H1 (cell line): ENCODE measurements around the gene C2orf72. TPM values are rescaled to one million over a fixed set of nuclear protein-coding genes. Genes with fewer than 3 reads are reported as not detected.
A peak's percentile ranks its signal among the peaks of the same experiment; 100 is the strongest.

Source experiments
- CTCF ChIA-PET: fragments of 300-600 bp; sonication (Branson Sonifier 250); formaldehyde crosslinking; loops from one replicate; lab custom pipeline; 2021; ENCODE audit not compliant: partially characterized antibody; lab: Charles Lee
- POLR2A ChIA-PET: fragments of 300-600 bp; sonication (Branson Sonifier 250); formaldehyde crosslinking; loops from one replicate; lab custom pipeline; 2021; ENCODE audit warnings: inconsistent platforms; ENCODE audit not compliant: partially characterized antibody; lab: Charles Lee
- DNase-seq, 2 experiments: peaks; one replicate each; pipeline versions ENCODE4 v3.0.0 to v3.0.0-alpha.2; 2010 to 2022; ENCODE audit warnings: low spot score in 2 of 2, low read depth in 1 of 2, mixed read lengths in 1 of 2
- FAIRE-seq: peaks from 2 replicates; lab custom pipeline; 2011; peaks lifted over from hg19 to GRCh38; lab: Jason Lieb, UNC
- H2AFZ ChIP-seq: 2 replicates; pipeline ENCODE4 v1.8.1; 2012; ENCODE audit warnings: low read length, inconsistent platforms
- H2AK5ac ChIP-seq: 2 replicates; pipeline ENCODE4 v1.6.1; 2013; ENCODE audit warnings: low read depth, low read length
- H2BK120ac ChIP-seq: replicated peaks from 2 replicates; pipeline ENCODE3; 2013; ENCODE audit warnings: low read depth, low read length, inconsistent platforms
- H2BK12ac ChIP-seq: 2 replicates; pipeline ENCODE4 v1.6.1; 2013; ENCODE audit warnings: low read depth, low read length
- H2BK15ac ChIP-seq: 2 replicates; pipeline ENCODE4 v1.6.1; 2013; ENCODE audit warnings: low read length
- H2BK20ac ChIP-seq: 2 replicates; pipeline ENCODE4 v1.6.1; 2013; ENCODE audit warnings: low read length
- H2BK5ac ChIP-seq: 2 replicates; pipeline ENCODE4 v1.6.1; 2013; ENCODE audit warnings: low read depth, low read length
- H3K14ac ChIP-seq: 2 replicates; pipeline ENCODE4 v1.6.1; 2013; ENCODE audit warnings: inconsistent platforms; ENCODE audit not compliant: insufficient read length
- H3K18ac ChIP-seq: 2 replicates; pipeline ENCODE4 v1.6.1; 2013; ENCODE audit warnings: low read length; ENCODE audit errors: extremely low read depth
- H3K23ac ChIP-seq: 2 replicates; pipeline ENCODE4 v1.6.1; 2013; ENCODE audit warnings: inconsistent platforms; ENCODE audit not compliant: insufficient read length
- H3K23me2 ChIP-seq: 2 replicates; pipeline ENCODE4 v1.6.1; 2013; ENCODE audit warnings: low read depth, low read length
- H3K27ac ChIP-seq: 2 replicates; pipeline ENCODE4 v1.6.1; 2011; ENCODE audit warnings: low read depth, low read length, inconsistent platforms
- H3K27me3 ChIP-seq, 4 experiments: replicated peaks in 1 of 4; 1 replicate in 1 of 4; 2 replicates in 3 of 4; pipeline versions ENCODE4 v1.6.1 to v1.8.1; 2011 to 2013; ENCODE audit warnings: low read length in 3 of 4, mild to moderate bottlenecking in 3 of 4, inconsistent platforms in 2 of 4, mixed read lengths in 2 of 4, moderate library complexity in 1 of 4; ENCODE audit not compliant: control insufficient read depth in 3 of 4, insufficient read depth in 3 of 4; ENCODE audit errors: extremely low read depth in 1 of 4
- H3K36me3 ChIP-seq, 4 experiments: 2 replicates each; pipeline versions ENCODE4 v1.6.1 to v1.8.1; 2011 to 2013; ENCODE audit warnings: mild to moderate bottlenecking in 4 of 4, low read length in 3 of 4, moderate library complexity in 2 of 4, control low read depth in 1 of 4, inconsistent platforms in 1 of 4; ENCODE audit not compliant: insufficient read depth in 4 of 4, control insufficient read depth in 2 of 4
- H3K4ac ChIP-seq: replicated peaks from 2 replicates; pipeline ENCODE3; 2013; ENCODE audit warnings: low read length, low read depth, mixed read lengths, inconsistent platforms; ENCODE audit not compliant: insufficient read length
- H3K4me1 ChIP-seq, 4 experiments: replicated peaks in 1 of 4; 1 replicate in 1 of 4; 2 replicates in 3 of 4; pipeline versions ENCODE4 v1.6.1 to v1.8.1; 2011 to 2013; ENCODE audit warnings: low read length in 3 of 4, inconsistent platforms in 2 of 4, mixed read lengths in 1 of 4; ENCODE audit not compliant: insufficient read depth in 4 of 4, control insufficient read depth in 3 of 4
- H3K4me2 ChIP-seq, 2 experiments: 2 replicates each; pipeline versions ENCODE4 v1.6.1 to v1.8.1; 2011 to 2013; ENCODE audit warnings: low read depth in 2 of 2, low read length in 2 of 2, control low read depth in 1 of 2, inconsistent platforms in 1 of 2, mild to moderate bottlenecking in 1 of 2; ENCODE audit not compliant: insufficient read depth in 1 of 2
- H3K4me3 ChIP-seq, 4 experiments: fragments of 200-600, 300-600 bp in 1 of 4; sonication (generic), shearing (Covaris generic), sonication (Bioruptor Twin) in 1 of 4; 2 replicates each; pipeline versions ENCODE4 v1.5.1 to v1.8.1; 2011 to 2016; ENCODE audit warnings: low read length in 4 of 4, low read depth in 3 of 4, control low read depth in 2 of 4, inconsistent platforms in 2 of 4, mild to moderate bottlenecking in 2 of 4, mixed read lengths in 1 of 4, moderate library complexity in 1 of 4; ENCODE audit not compliant: insufficient read depth in 2 of 4; ENCODE audit errors: extremely low read depth in 1 of 4
- H3K56ac ChIP-seq: replicated peaks from 2 replicates; pipeline ENCODE3; 2013; ENCODE audit warnings: low read depth, mild to moderate bottlenecking, mixed read lengths, low read length, inconsistent platforms; ENCODE audit not compliant: insufficient read length
- H3K79me1 ChIP-seq: 2 replicates; pipeline ENCODE4 v1.6.1; 2013; ENCODE audit warnings: low read depth, low read length, control low read depth
- H3K79me2 ChIP-seq, 2 experiments: 2 replicates each; pipeline versions ENCODE4 v1.6.1 to v1.8.1; 2012 to 2013; ENCODE audit warnings: low read length in 2 of 2, mild to moderate bottlenecking in 2 of 2, inconsistent platforms in 1 of 2; ENCODE audit not compliant: insufficient read depth in 2 of 2, control insufficient read depth in 1 of 2
- H3K9ac ChIP-seq, 4 experiments: replicated peaks in 1 of 4; 1 replicate in 1 of 4; 2 replicates in 3 of 4; pipeline versions ENCODE4 v1.6.1 to v1.8.1; 2011 to 2013; ENCODE audit warnings: low read depth in 3 of 4, low read length in 3 of 4, control low read depth in 2 of 4, mild to moderate bottlenecking in 2 of 4, moderate library complexity in 2 of 4, inconsistent platforms in 1 of 4; ENCODE audit errors: extremely low read depth in 1 of 4
- H3K9me3 ChIP-seq, 2 experiments: 2 replicates each; pipeline versions ENCODE4 v1.6.1 to v1.8.1; 2012 to 2013; ENCODE audit warnings: mild to moderate bottlenecking in 2 of 2, moderate library complexity in 2 of 2, control low read depth in 1 of 2, inconsistent platforms in 1 of 2, low read depth in 1 of 2, low read length in 1 of 2, mixed read lengths in 1 of 2; ENCODE audit not compliant: insufficient read depth in 2 of 2
- H4K20me1 ChIP-seq, 2 experiments: replicated peaks in 1 of 2; 2 replicates each; pipeline versions ENCODE3 to v1.8.1; 2011 to 2013; ENCODE audit warnings: inconsistent platforms in 2 of 2, low read length in 2 of 2, mild to moderate bottlenecking in 1 of 2; ENCODE audit not compliant: insufficient read depth in 2 of 2, control insufficient read depth in 1 of 2
- H4K5ac ChIP-seq: 2 replicates; pipeline ENCODE4 v1.6.1; 2013; ENCODE audit warnings: low read length, low read depth, mixed read lengths, inconsistent platforms; ENCODE audit not compliant: insufficient read length
- H4K8ac ChIP-seq: 2 replicates; pipeline ENCODE4 v1.8.0; 2013; ENCODE audit warnings: mild to moderate bottlenecking, moderate library complexity, low read length, inconsistent platforms; ENCODE audit not compliant: insufficient read depth; ENCODE audit errors: extremely low read depth
- H4K91ac ChIP-seq: replicated peaks from 2 replicates; pipeline ENCODE3; 2013; ENCODE audit warnings: low read length, mixed read lengths, inconsistent platforms; ENCODE audit not compliant: insufficient read length
- CBX5 ChIP-seq: fragments of 300-800, 300-1000 bp; sonication (generic); IDR thresholded peaks from 2 replicates; pipeline ENCODE4 v1.7.1; 2016; ENCODE audit warnings: antibody characterized with exemption, low read length, low read depth
- HDAC6 ChIP-seq: IDR thresholded peaks from one replicate; pipeline ENCODE4 v1.7.1; 2012; ENCODE audit warnings: low read depth, mild to moderate bottlenecking, inconsistent platforms, low read length, moderate library complexity
- SAP30 ChIP-seq: fragments of 300-600 bp; sonication (generic); IDR thresholded peaks from 2 replicates; pipeline ENCODE4 v1.7.1; 2012; ENCODE audit warnings: low read length, moderate library complexity, mild to moderate bottlenecking, inconsistent platforms; ENCODE audit not compliant: insufficient read depth, insufficient replicate concordance
- SIN3A ChIP-seq, 2 experiments: IDR thresholded peaks in 1 of 2; conservative IDR thresholded peaks in 1 of 2; 2 replicates each; pipeline ENCODE4 v1.6.1; 2011 to 2012; ENCODE audit warnings: low read length in 2 of 2, improper control_type of control experiment in 1 of 2, low read depth in 1 of 2, mild to moderate bottlenecking in 1 of 2
- WGBS, 2 experiments: shearing (Covaris generic) in 1 of 2; methylation state at CpG; one replicate each; pipeline versions ENCODE4 v1.1.6 to v1.1.7; 2013 to 2015; ENCODE audit warnings: low lambda C conversion rate in 2 of 2, mixed read lengths in 2 of 2, inconsistent platforms in 1 of 2, low coverage in 1 of 2, missing lambda C conversion rate in 1 of 2; ENCODE audit not compliant: insufficient replicate concordance in 2 of 2, insufficient coverage in 1 of 2, insufficient read length in 1 of 2; ENCODE audit errors: extremely low coverage in 1 of 2, missing lambda C conversion rate in 1 of 2; 5-methylcytosine and 5-hydroxymethylcytosine counted together
- polyA plus RNA-seq, 7 experiments: library from polyadenylated mRNA; depleted of rRNA in 3 of 7; stranded (reverse) in 5 of 7; unstranded in 2 of 7; fragments of >200 nt in 5 of 7; fragments of 200-250 nt in 2 of 7; gene quantifications; 1 replicate in 5 of 7; 2 replicates in 1 of 7; 4 replicates in 1 of 7; pipeline versions ENCODE4 v1.2.1 to v1.2.3, GENCODE V29; 2011 to 2013; ENCODE audit warnings: missing spikeins in 2 of 7, mixed read lengths in 2 of 7
- total RNA-seq: library from RNA; stranded (reverse); fragmentation: NEBNext Ultra II Directional; extraction: Animal tissue kit (Norgen Biotek cat#: 25700); gene quantifications from 2 replicates; pipeline ENCODE4 v1.2.1, GENCODE V29; 2021

C2orf72 gene
- total and polyA plus RNA-seq, 2 of the 8 experiments (the other 6 are each of a cell fraction or from before 2014, with no cell fraction given) = 1.1 to 1.7 TPM

DNA sequence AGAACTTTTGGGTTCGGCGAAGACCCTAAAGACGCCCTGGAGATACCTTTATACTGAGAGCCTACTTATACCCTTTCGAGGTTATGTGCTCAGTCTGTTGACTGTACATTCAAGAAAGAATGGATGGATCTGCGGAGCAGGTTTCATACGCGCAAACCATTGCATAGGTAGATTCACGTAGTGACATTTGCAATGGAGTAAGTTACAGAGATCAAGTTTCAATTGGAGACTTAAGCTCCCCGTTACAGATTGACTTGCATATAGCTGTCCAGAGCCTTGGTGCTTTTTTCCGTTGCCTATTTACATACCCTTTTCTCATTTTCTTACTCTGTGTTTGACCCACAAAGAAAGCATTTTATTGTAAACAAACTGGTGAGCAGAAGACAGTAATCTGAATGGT lies 20.3 kb downstream of the C2orf72 start:
- H3K4me1 ChIP-seq = peaks cover 0 to 8% (median 1%) of the 10 kb centered on the region in 4 experiments; a peak in 5 of 7 replicates
- ChIA-PET CTCF (interaction anchor here (0.8 to 1.4 kb wide), 15 partner anchors 8 to 405 kb away, joined by 3 to 6 read pairs (median 3); partner anchors contain the start of gene GPR55), POLR2A (interaction anchor here (1.1 kb wide), 1 partner anchor 355 kb away, joined by 4 read pairs; no protein-coding TSS in a partner anchor)
- H3K4me2 ChIP-seq = peak overlapping the region; percentile 83 to 91
- no peak overlapping the region for H2BK20ac ChIP-seq
- H3K18ac ChIP-seq = no peak overlapping the region
- no peak for TF ChIP-seq HDAC6
- TF ChIP-seq CBX5 = no peak
- TF ChIP-seq SIN3A (conservative IDR thresholded peaks at IDR 0.05 in 1 of 2, IDR thresholded peaks at IDR 0.05 in 1 of 2; ENCODE audit: low read depth in 1 of 2, low read length in 2 of 2) = 0 out of 4 replicates have a peak, but pooled peaks of 1 of the 2 experiments have one; percentile 14
- TF ChIP-seq SAP30 = peak; percentile 48
- 12% methylated on average over 10 of the region's 10 CpGs; no CpG with 5 or more reads in 1 of the 2 experiments for WGBS, 2 experiments
- H3K14ac ChIP-seq = no peak overlapping the region
- H3K36me3 ChIP-seq = peaks cover 5 to 12% (median 9%) of the 10 kb centered on the region in 4 experiments
- DNase-seq = no peak
- H3K23ac ChIP-seq = no peak overlapping the region
- H2BK12ac ChIP-seq = no peak overlapping the region
- H4K5ac ChIP-seq = no peak overlapping the region
- H3K23me2 ChIP-seq = peaks cover 10% of the 10 kb centered on the region
- H2AFZ ChIP-seq = no peak overlapping the region
- FAIRE-seq = no peak
- H4K91ac ChIP-seq = no peak overlapping the region
- H2BK5ac ChIP-seq = peak overlapping the region; percentile 100; the same call in 1 of the 2 replicates
- H4K8ac ChIP-seq = no peak overlapping the region
- H3K4ac ChIP-seq = no peak overlapping the region
- H3K27me3 ChIP-seq = peaks cover 0 to 15% (median 8%) of the 10 kb centered on the region in 4 experiments; a peak in 5 of 7 replicates
- H4K20me1 ChIP-seq = peaks cover 2 to 10% of the 10 kb centered on the region in 2 experiments
- H2BK15ac ChIP-seq = no peak overlapping the region
- H3K79me1 ChIP-seq = no peaks in the 10 kb centered on the region; the same call in 1 of the 2 replicates
- H3K56ac ChIP-seq = no peak overlapping the region
- no peak overlapping the region for H3K27ac ChIP-seq
- H3K9ac ChIP-seq = peak overlapping the region; percentile 46 to 99 (median 88)
- H2AK5ac ChIP-seq = no peak overlapping the region
- no peaks in the 10 kb centered on the region for H3K9me3 ChIP-seq
- H3K79me2 ChIP-seq = peaks cover 26 to 47% of the 10 kb centered on the region in 2 experiments
- H2BK120ac ChIP-seq = no peak overlapping the region
- H3K4me3 ChIP-seq = peak overlapping the region; percentile 81 to 99 (median 96)
